Measurements from ENCODE around the gene SPC25.

- no peak for TF ChIP-seq POLR2A (IDR thresholded peaks at IDR 0.05)
- TF ChIP-seq CTCF (IDR thresholded peaks at IDR 0.05) = no peak
These were observed 59.3 kb downstream of the SPC25 start for GRCh38 chr2:168830958-168831357.
